HEK293T (cell line): ENCODE data around the gene FOSB.

Experiments used
- CTCF ChIA-PET: fragments of 350-600 bp; formaldehyde crosslinking; extraction: SDS; loops from one replicate; lab custom pipeline; 2021; ENCODE audit warnings: antibody characterized with exemption, inconsistent platforms; lab: Yijun Ruan, JAX
- POLR2A ChIA-PET: fragments of 350-600 bp; formaldehyde crosslinking; extraction: SDS; loops from one replicate; lab custom pipeline; 2020; ENCODE audit warnings: antibody characterized with exemption, inconsistent platforms; lab: Yijun Ruan, JAX
- DNase-seq: peaks from one replicate; pipeline ENCODE4 v3.0.0; 2012; ENCODE audit warnings: mixed read lengths; ENCODE audit errors: extremely low spot score
- ARNT ChIP-seq: fragments of 450-650 bp; IDR thresholded peaks from 2 replicates; pipeline ENCODE4 v1.6.1; 2017; ENCODE audit warnings: mild to moderate bottlenecking
- BHLHE40 ChIP-seq: fragments of 450-650 bp; IDR thresholded peaks from 2 replicates; pipeline ENCODE4 v1.6.1; 2016; ENCODE audit warnings: mild to moderate bottlenecking, moderate library complexity, borderline replicate concordance
- CTBP1 ChIP-seq: fragments of 450-650 bp; IDR thresholded peaks from 2 replicates; pipeline ENCODE4 v1.6.1; 2016; ENCODE audit warnings: borderline replicate concordance
- ELF4 ChIP-seq: fragments of 450-650 bp; IDR thresholded peaks from 2 replicates; pipeline ENCODE4 v1.6.1; 2017; ENCODE audit warnings: antibody characterized with exemption
- FOXA1 ChIP-seq: fragments of 450-650 bp; IDR thresholded peaks from 2 replicates; pipeline ENCODE4 v1.6.1; 2016; ENCODE audit warnings: mild to moderate bottlenecking
- FOXK2 ChIP-seq: fragments of 450-650 bp; IDR thresholded peaks from 2 replicates; pipeline ENCODE4 v1.6.1; 2016; ENCODE audit warnings: mild to moderate bottlenecking
- FOXM1 ChIP-seq: fragments of 450-650 bp; IDR thresholded peaks from 2 replicates; pipeline ENCODE4 v1.6.1; 2017; ENCODE audit warnings: mild to moderate bottlenecking, borderline replicate concordance
- HDGF ChIP-seq: fragments of 450-650 bp; IDR thresholded peaks from 2 replicates; pipeline ENCODE4 v1.6.1; 2017; ENCODE audit warnings: antibody characterized with exemption, borderline replicate concordance
- L3MBTL2 ChIP-seq: fragments of 450-650 bp; conservative IDR thresholded peaks from 2 replicates; pipeline ENCODE4 v1.6.1; 2016; ENCODE audit warnings: mild to moderate bottlenecking
- LEF1 ChIP-seq: fragments of 450-650 bp; IDR thresholded peaks from 2 replicates; pipeline ENCODE4 v1.6.1; 2017; ENCODE audit warnings: mild to moderate bottlenecking, borderline replicate concordance
- NFRKB ChIP-seq: fragments of 450-650 bp; IDR thresholded peaks from 2 replicates; pipeline ENCODE4 v1.6.1; 2016; ENCODE audit warnings: mild to moderate bottlenecking, moderate library complexity
- SP1 ChIP-seq: fragments of 450-650 bp; IDR thresholded peaks from 2 replicates; pipeline ENCODE4 v1.6.1; 2017
- SUZ12 ChIP-seq: fragments of 450-650 bp; IDR thresholded peaks from 2 replicates; pipeline ENCODE4 v1.6.1; 2016; ENCODE audit warnings: mild to moderate bottlenecking
- TARDBP ChIP-seq: fragments of 450-650 bp; IDR thresholded peaks from 2 replicates; pipeline ENCODE4 v1.6.1; 2016
- ZNF384 ChIP-seq: fragments of 450-650 bp; IDR thresholded peaks from 2 replicates; pipeline ENCODE4 v1.6.1; 2016
- TF ChIP-seq, protein P1 (sequence below): fragments of 450-650 bp; IDR thresholded peaks from 2 replicates; pipeline ENCODE4 v1.6.1; 2016

FOSB gene

DNA sequence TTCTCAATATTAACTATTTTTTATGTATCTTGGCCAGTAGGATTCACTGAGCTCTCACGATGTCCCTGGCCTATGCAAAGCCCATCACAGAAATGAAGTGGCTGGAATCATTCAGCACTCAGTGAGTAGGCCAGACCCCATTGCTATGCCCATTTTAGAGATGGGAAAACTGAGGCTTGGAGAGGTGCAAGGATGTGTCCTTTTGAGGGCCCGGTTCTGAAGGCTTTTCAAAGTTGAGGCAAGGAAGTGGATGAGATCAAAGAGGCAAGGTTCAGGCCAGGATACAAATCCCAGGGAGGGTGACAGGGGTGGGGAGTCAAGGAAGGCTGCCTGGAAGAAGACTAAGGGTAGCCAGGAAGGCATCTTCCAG is 25.4 kb upstream of the FOSB start:
- TF ChIP-seq SUZ12 (no peak), ZNF384 (no peak), TARDBP (no peak), FOXM1 (no peak), ELF4 (no peak), ARNT (no peak)
- DNase-seq: no peak
- ChIA-PET POLR2A (interaction anchor here (2.4 kb wide), 1 partner anchor 26 kb away, joined by 9 read pairs; the partner anchor contains the start of gene FOSB), CTCF (no interaction called here)

- ChIA-PET CTCF (no interaction called here), POLR2A (interaction anchor here (2.4 kb wide), 1 partner anchor 26 kb away, joined by 9 read pairs; the partner anchor contains the start of gene FOSB)
- no peak for TF ChIP-seq LEF1
- TF ChIP-seq NFRKB: no peak
- no peak for TF ChIP-seq SP1
- TF ChIP-seq, protein P1, sequence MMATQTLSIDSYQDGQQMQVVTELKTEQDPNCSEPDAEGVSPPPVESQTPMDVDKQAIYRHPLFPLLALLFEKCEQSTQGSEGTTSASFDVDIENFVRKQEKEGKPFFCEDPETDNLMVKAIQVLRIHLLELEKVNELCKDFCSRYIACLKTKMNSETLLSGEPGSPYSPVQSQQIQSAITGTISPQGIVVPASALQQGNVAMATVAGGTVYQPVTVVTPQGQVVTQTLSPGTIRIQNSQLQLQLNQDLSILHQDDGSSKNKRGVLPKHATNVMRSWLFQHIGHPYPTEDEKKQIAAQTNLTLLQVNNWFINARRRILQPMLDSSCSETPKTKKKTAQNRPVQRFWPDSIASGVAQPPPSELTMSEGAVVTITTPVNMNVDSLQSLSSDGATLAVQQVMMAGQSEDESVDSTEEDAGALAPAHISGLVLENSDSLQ: peak; percentile 13; the same call in 1 of the 2 replicates
- TF ChIP-seq ZNF384: no peak
- DNase-seq: no peak
Observed at GRCh38 chr19:45442778-45443461, 24.9 kb upstream of the FOSB start.

DNA sequence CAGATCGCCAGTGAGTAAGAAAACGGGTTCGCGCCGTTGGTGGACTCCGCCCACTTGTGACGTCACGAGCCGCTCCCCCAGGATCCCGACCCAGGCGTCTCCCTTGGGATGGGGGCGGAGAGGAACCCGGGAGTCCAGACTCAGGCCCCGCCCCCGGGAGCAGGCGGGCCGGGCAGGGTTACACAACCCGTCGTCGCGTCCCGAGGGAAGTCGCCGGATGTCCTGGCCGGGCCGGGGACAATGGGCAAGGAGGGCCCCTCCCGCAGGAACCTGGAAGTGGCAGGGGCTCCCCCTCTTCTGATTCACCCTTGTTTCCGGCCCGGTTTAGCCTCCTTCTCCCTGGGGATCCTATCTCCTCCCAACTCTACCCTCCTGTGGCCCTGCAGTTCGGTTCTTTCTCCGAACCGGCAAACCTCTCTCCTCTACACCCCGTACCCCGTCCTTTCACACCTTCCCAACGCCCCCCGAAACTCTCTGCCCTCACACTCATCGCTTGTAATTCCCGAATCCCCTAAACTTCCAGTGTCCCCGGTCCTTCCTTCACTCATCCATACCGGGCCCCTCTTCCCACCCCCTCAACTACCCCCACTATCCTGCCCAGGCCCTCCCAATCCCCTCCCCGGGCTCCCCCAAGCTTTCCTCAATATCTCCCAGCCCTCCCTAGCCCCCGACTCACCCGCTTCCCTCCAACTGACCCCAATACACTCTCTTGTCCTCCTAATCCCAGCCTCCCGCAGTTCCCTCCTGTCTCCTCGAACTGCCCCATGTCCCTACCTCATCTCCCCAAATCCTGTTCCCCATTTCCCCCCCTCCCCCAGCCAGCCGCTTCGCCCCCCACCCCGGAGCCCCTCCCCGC is 24.1 kb upstream of the FOSB start:
- CTCF ChIA-PET: no interaction called here
- DNase-seq: peak; percentile 82

DNA sequence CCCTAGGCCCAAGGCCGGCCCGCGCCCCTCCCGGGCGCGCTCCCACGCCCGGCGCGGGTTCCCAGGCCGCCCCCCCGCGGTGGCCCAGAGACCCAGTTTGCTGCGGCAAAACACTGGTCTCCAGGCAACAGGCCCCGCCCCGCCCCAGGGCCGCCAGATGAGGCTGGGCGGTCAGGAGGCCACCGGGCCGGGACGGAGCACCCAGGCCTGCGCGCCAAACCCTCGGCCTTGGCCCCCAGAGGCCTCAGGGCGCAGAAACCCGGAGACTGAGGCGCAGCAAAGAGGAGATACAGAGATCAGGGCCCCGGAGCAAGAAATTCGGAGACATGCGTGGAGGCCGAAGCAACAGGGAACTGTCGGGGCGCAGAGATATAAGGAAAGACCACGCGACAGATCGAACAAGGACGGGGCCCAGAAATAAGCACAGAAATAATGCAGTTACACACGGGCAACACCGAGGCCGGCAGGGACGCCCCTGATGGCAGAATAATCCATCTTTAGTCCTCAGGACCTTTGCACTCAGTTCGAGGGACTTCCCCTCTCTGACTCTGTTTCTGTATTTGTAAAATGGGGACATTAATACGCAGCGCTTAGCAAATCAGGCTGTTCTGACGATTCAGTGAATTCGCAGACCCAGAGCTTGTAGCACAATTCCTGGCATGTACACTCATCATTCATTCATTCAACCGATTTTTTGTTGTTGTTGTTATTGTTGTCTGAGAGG is 23.3 kb upstream of the FOSB start:
- no peak for TF ChIP-seq FOXM1
- POLR2A ChIA-PET: no interaction called here
- peak; percentile 70 for DNase-seq
- CTCF ChIA-PET: interaction anchor here (0.6 kb wide), 1 partner anchor 1791 kb away, joined by 5 read pairs; no protein-coding TSS in a partner anchor

More for the DNA sequence above, 24.1 kb upstream of the FOSB start:
- POLR2A ChIA-PET: no interaction called here
- TF ChIP-seq FOXK2: no peak
- no peak for TF ChIP-seq TARDBP
- peak; percentile 30; the same call in 1 of the 2 replicates for TF ChIP-seq FOXM1

GRCh38 chr19:45445139-45445538 is 22.7 kb upstream of the FOSB start:
- POLR2A ChIA-PET: interaction anchor here (1.1 kb wide), 1 partner anchor 34 kb away, joined by 3 read pairs; no protein-coding TSS in a partner anchor
- no peak for DNase-seq
- CTCF ChIA-PET: interaction anchor here (0.6 kb wide), 1 partner anchor 1790 kb away, joined by 5 read pairs; no protein-coding TSS in a partner anchor
- no peak for TF ChIP-seq NFRKB
- no peak for TF ChIP-seq ELF4
- no peak for TF ChIP-seq FOXM1
- TF ChIP-seq TARDBP: no peak
- TF ChIP-seq SP1: no peak
- TF ChIP-seq, protein P1: no peak

DNA sequence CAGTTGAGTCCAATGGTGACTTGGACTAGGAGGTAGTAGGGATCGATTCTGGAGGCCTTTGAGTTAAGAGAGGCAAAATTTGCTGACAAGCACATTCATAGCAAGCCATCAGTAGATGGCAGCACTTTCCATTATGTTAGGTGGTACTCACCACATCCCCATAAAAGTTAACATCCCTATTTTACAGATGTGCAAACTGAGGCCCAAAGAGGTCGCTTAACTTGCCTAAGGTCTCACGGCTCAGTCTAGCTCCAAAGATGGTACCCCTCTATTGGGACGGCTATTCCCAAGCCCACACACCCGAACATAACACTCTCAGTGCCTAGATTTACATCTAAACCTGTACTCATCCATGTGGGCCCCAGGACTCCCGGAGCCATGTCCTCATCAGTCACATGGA is 21.5 kb upstream of the FOSB start:
- TF ChIP-seq CTBP1 (0 out of 2 replicates have a peak, but pooled peaks have one; percentile 21), ARNT (no peak)
- CTCF ChIA-PET: interaction anchor here (1.2 to 1.4 kb wide), 2 partner anchors 30 to 32 kb away, joined by 3 read pairs; no protein-coding TSS in a partner anchor
- POLR2A ChIA-PET: interaction anchor here (1.1 kb wide), 1 partner anchor 33 kb away, joined by 3 read pairs; no protein-coding TSS in a partner anchor
- no peak for DNase-seq

DNA sequence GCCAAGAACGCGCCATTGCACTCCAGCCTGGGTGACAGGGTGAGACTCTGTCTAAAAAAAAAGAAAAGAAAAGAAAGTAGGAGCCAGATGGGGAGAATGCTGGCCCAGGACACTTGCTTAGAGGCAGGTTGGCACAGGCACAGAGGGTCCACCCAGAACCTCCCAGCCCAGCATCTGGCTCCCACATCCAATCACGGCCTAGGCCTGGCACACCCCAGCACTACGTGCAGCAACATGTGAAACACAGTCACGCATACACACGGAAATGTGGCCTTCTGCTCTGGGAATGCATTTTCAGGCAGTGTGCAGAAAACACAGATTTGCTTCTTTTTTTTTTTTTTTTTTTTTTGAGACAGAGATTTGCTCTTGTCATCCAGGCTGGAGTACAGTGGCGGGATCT is 20.9 kb upstream of the FOSB start:
- POLR2A ChIA-PET: interaction anchor here (1.3 kb wide), 1 partner anchor 38 kb away, joined by 3 read pairs; no protein-coding TSS in a partner anchor
- CTCF ChIA-PET: interaction anchor here (1.2 to 1.4 kb wide), 2 partner anchors 30 to 32 kb away, joined by 3 read pairs; no protein-coding TSS in a partner anchor
- no peak for DNase-seq
- TF ChIP-seq ZNF384: 0 out of 2 replicates have a peak, but pooled peaks have one; percentile 10
- no peak for TF ChIP-seq SP1

DNA sequence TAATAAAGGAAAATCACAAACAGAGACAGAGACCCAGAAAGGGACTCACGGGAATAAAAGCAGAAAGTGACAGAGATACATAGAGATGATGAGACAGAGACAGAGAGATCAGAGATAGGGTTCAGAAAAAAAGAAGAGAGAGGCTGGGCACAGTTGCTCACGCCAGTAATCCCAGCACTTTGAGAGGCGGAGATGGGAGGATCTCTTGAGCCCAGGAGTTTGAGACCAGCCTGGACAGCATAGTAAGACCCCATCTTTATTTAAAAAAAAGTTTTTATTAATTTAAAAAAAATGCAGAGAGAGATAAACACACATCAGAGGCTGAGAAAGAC is 19.4 kb upstream of the FOSB start:
- POLR2A ChIA-PET: interaction anchor here (1.1 kb wide), 1 partner anchor 9 kb away, joined by 4 read pairs; no protein-coding TSS in a partner anchor
- TF ChIP-seq LEF1: no peak
- no peak for TF ChIP-seq ARNT
- no peak for TF ChIP-seq BHLHE40
- TF ChIP-seq, protein P1: no peak
- TF ChIP-seq NFRKB: no peak
- no peak for TF ChIP-seq ZNF384
- no peak for TF ChIP-seq SP1
- no peak for TF ChIP-seq SUZ12
- TF ChIP-seq FOXK2: no peak
- TF ChIP-seq ELF4: no peak
- TF ChIP-seq FOXA1: no peak
- no peak for TF ChIP-seq TARDBP
- TF ChIP-seq L3MBTL2: no peak
- TF ChIP-seq HDGF: no peak
- TF ChIP-seq FOXM1: no peak
- CTCF ChIA-PET: interaction anchor here (1.6 kb wide), 1 partner anchor 8 kb away, joined by 3 read pairs; no protein-coding TSS in a partner anchor
- DNase-seq: no peak
